ENCODE results near the gene ADCK2.

GRCh38 chr7:140732416-140732815 lies 59.7 kb downstream of the ADCK2 start:
- TF ChIP-seq CTCF (conservative IDR thresholded peaks at IDR 0.05) = no peak
- no peak for TF ChIP-seq ZFX (IDR thresholded peaks at IDR 0.05)

All from C4-2B (cell line).